Fibroblast of the aortic adventitia (primary cell): ENCODE results near the gene EML6. TPM values are rescaled to one million over a fixed set of nuclear protein-coding genes. Genes with fewer than 3 reads are reported as not detected.
A peak's percentile ranks its signal among the peaks of the same experiment; 100 is the strongest.

Experiments used
- DNase-seq: peaks from one replicate; pipeline ENCODE4 v3.0.0-alpha.2; 2010; ENCODE audit warnings: low read depth
- H3K4me3 ChIP-seq: 2 replicates; pipeline ENCODE4 v1.5.1; 2011; ENCODE audit warnings: low read depth, mild to moderate bottlenecking, control low read depth, low read length, moderate library complexity
- total RNA-seq: library from RNA; depleted of rRNA; stranded (reverse); fragments of >200 nt; gene quantifications from 2 replicates; pipeline ENCODE4 v1.2.3, GENCODE V29; 2012; ENCODE audit warnings: low replicate concordance
- TF ChIP-seq, protein P1 (sequence below): IDR thresholded peaks from 2 replicates; pipeline ENCODE4 v1.5.1; 2011; ENCODE audit warnings: mild to moderate bottlenecking, low read length, control low read depth, inconsistent platforms; ENCODE audit not compliant: insufficient read depth

The EML6 gene
- total RNA-seq, 1 donor, result 2.8 TPM

GRCh38 chr2:54899576-54900200 is 176.2 kb downstream of the EML6 start:
- peak; percentile 79 for DNase-seq
- TF ChIP-seq, protein P1, sequence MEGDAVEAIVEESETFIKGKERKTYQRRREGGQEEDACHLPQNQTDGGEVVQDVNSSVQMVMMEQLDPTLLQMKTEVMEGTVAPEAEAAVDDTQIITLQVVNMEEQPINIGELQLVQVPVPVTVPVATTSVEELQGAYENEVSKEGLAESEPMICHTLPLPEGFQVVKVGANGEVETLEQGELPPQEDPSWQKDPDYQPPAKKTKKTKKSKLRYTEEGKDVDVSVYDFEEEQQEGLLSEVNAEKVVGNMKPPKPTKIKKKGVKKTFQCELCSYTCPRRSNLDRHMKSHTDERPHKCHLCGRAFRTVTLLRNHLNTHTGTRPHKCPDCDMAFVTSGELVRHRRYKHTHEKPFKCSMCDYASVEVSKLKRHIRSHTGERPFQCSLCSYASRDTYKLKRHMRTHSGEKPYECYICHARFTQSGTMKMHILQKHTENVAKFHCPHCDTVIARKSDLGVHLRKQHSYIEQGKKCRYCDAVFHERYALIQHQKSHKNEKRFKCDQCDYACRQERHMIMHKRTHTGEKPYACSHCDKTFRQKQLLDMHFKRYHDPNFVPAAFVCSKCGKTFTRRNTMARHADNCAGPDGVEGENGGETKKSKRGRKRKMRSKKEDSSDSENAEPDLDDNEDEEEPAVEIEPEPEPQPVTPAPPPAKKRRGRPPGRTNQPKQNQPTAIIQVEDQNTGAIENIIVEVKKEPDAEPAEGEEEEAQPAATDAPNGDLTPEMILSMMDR, result peak; percentile 75
- no peak overlapping the region for H3K4me3 ChIP-seq

GRCh38 chr2:54901224-54901986 is 177.9 kb downstream of the EML6 start:
- no peak for DNase-seq
- TF ChIP-seq, protein P1, result no peak

GRCh38 chr2:54902763-54903162 is 179.3 kb downstream of the EML6 start:
- TF ChIP-seq, protein P1, result no peak
- no peak for DNase-seq
- no peak overlapping the region for H3K4me3 ChIP-seq

More at GRCh38 chr2:54901224-54901986, 177.9 kb downstream of the EML6 start:
- H3K4me3 ChIP-seq, result no peak overlapping the region

DNA sequence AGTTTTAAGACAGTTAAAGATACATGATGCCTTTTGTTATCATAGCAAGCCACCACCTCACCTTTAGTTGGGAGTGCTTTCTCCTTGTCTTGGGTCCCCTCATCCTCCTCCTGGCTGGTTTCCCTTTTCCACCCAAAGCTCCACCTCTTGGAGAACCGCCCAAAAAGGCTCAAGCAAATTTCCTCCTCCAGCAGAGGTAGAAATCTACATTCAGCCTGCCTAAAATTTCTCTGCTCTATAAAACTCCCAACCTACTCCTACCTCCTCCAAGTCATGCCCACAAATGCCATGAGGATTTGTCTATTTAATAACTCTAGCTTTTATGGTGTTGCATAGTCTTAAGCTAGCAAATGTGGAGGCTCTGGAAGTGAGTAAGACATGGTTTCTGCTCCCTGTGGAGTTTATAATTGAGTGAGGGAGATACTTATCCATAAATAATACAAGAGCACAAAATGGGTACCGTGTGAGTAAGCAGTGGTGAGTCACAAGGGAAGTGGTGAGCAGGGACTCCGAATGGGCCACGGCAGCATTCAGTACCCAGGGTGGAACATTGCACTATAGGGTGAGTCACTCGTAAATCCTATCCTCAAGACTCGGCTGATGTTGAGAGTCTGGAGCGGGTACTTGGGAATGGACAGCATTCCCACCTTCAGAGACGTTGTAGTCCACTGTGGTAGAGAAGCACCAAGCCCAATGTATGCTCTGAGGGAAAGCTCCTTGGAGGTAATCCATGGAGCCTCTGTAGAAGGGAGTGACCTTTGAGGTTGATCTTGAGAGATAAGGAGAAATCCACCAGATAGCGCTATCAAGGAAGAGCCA is 180.5 kb downstream of the EML6 start:
- TF ChIP-seq, protein P1, result no peak
- peak; percentile 95 for DNase-seq
- no peak overlapping the region for H3K4me3 ChIP-seq

GRCh38 chr2:54904836-54905235 is 181.4 kb downstream of the EML6 start:
- no peak overlapping the region for H3K4me3 ChIP-seq
- no peak for DNase-seq
- TF ChIP-seq, protein P1, result no peak

DNA sequence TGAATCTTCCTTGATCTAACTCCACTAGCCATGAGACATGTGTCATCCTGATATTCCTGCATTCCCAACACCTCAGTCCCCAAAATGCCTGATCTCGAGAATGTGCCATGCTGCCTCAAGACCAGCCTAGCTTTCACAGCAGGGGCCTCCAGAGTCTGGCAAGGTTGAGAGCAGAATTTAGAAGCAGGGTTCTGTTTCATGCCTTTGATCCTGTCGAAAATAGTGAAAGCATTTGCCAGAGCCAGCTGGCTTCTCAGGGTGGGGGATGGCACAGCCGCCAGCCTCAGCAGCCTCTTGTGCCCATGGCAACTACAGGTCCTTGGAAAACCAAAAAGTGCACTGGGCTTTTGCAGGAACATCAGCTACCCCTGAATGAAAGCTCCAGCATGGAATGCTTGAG is 183.3 kb downstream of the EML6 start:
- TF ChIP-seq, protein P1, result no peak
- no peak overlapping the region for H3K4me3 ChIP-seq

More for the DNA sequence above, 183.3 kb downstream of the EML6 start:
- no peak for DNase-seq
